SU-DHL-6 (cell line): ENCODE results near the gene SLC35E2B.
A peak's percentile ranks its signal among the peaks of the same experiment; 100 is the strongest.
"Not testable (repeated sequence)": the region's sequence is repeated elsewhere in the genome, so short reads cannot be mapped to it uniquely, and the experiment has no call there.

Experiments used
- H2AFZ ChIP-seq: fragments of 200-600 bp; sonication (generic); 2 replicates; pipeline ENCODE4 v1.6.1; 2014; ENCODE audit warnings: low read depth, mild to moderate bottlenecking, moderate library complexity, mixed read lengths, antibody characterized with exemption, low read length; ENCODE audit not compliant: severe bottlenecking
- H3F3A ChIP-seq: fragments of 200-600 bp; shearing (Covaris generic); 2 replicates; pipeline ENCODE4 v1.6.0; 2016; ENCODE audit warnings: antibody characterized with exemption, mild to moderate bottlenecking; ENCODE audit not compliant: insufficient read depth
- H3K27ac ChIP-seq: fragments of 200-600 bp; sonication (generic); 2 replicates; pipeline ENCODE4 v1.5.1; 2016; ENCODE audit warnings: low read depth, mild to moderate bottlenecking, low read length, moderate library complexity, mixed read lengths
- H3K27me3 ChIP-seq: fragments of 200-600 bp; sonication (generic), shearing (Covaris generic); 2 replicates; pipeline ENCODE4 v1.6.0; 2014; ENCODE audit warnings: mild to moderate bottlenecking, low read length
- H3K36me3 ChIP-seq: fragments of 200-600 bp; sonication (generic); 2 replicates; pipeline ENCODE4 v1.6.1; 2014; ENCODE audit warnings: mild to moderate bottlenecking, low read length, mixed read lengths
- H3K4me2 ChIP-seq: fragments of 300-600, 200-600 bp; shearing (Covaris generic), sonication (generic); 2 replicates; pipeline ENCODE4 v1.6.0; 2014; ENCODE audit warnings: low read length, low read depth, mild to moderate bottlenecking; ENCODE audit not compliant: poor library complexity, severe bottlenecking
- H3K4me3 ChIP-seq: fragments of 200-600 bp; sonication (generic); 2 replicates; pipeline ENCODE4 v1.5.1; 2014; ENCODE audit warnings: antibody characterized with exemption, low read length, mild to moderate bottlenecking, mixed read lengths; ENCODE audit not compliant: insufficient read depth, poor library complexity, severe bottlenecking
- H3K79me2 ChIP-seq: fragments of 200-600 bp; sonication (generic); 2 replicates; pipeline ENCODE4 v1.6.1; 2014; ENCODE audit warnings: mild to moderate bottlenecking, low read length, moderate library complexity; ENCODE audit not compliant: insufficient read depth
- H3K9ac ChIP-seq: fragments of 200-600 bp; sonication (generic); 2 replicates; pipeline ENCODE4 v1.7.0; 2014; ENCODE audit warnings: mild to moderate bottlenecking, low read length
- H3K9me2 ChIP-seq: fragments of 200-600 bp; sonication (generic); replicated peaks from 2 replicates; pipeline ENCODE4 v1.6.1; 2014; ENCODE audit warnings: low read length; ENCODE audit not compliant: insufficient read depth
- H3K9me3 ChIP-seq: fragments of 200-600 bp; sonication (generic); 2 replicates; pipeline ENCODE4 v1.6.1; 2014; ENCODE audit warnings: low read length, mixed read lengths; ENCODE audit not compliant: insufficient read depth
- H4K20me1 ChIP-seq: fragments of 200-600 bp; sonication (generic); 2 replicates; pipeline ENCODE4 v1.6.1; 2014; ENCODE audit warnings: low read depth, mild to moderate bottlenecking, antibody characterized with exemption, low read length, moderate library complexity, mixed read lengths
- CTCF ChIP-seq: fragments of 200-600 bp; sonication (generic); IDR thresholded peaks from one replicate; pipeline ENCODE4 v1.5.1; 2017; ENCODE audit warnings: antibody characterized with exemption, mild to moderate bottlenecking, low read length, moderate library complexity; ENCODE audit not compliant: insufficient read depth, poor library complexity, severe bottlenecking
- EZH2phosphoT487 ChIP-seq: fragments of 200-600 bp; sonication (generic), shearing (Covaris generic); conservative IDR thresholded peaks from 2 replicates; pipeline ENCODE4 v1.6.1; 2018; ENCODE audit warnings: mild to moderate bottlenecking, antibody characterized with exemption, low read length, moderate library complexity, mixed read lengths

Gene SLC35E2B

GRCh38 chr1:1692714-1693647, at the start of gene SLC35E2B:
TSS of gene SLC35E2B (minus strand) at chr1:1692795. CDS start at chr1:1676699, 16,096 bp downstream.
- H3K27ac ChIP-seq: peak within 1 kb of the TSS; percentile 74
- peak within 1 kb of the TSS; percentile 34 for H3K4me3 ChIP-seq
- not testable (repeated sequence) for H3K27me3 ChIP-seq, H3K36me3 ChIP-seq, H2AFZ ChIP-seq, H3K9me2 ChIP-seq, H3K79me2 ChIP-seq, H3F3A ChIP-seq, H3K9me3 ChIP-seq, H4K20me1 ChIP-seq
- H3K4me2 ChIP-seq: peak within 1 kb of the TSS; percentile 7
- H3K9ac ChIP-seq: peak within 1 kb of the TSS; percentile 50

- not testable (repeated sequence) for H3K9me3 ChIP-seq, H3K27me3 ChIP-seq, H3F3A ChIP-seq, H3K4me2 ChIP-seq, H3K79me2 ChIP-seq, H3K4me3 ChIP-seq, H3K9ac ChIP-seq, H4K20me1 ChIP-seq, H3K9me2 ChIP-seq, H3K27ac ChIP-seq, H3K36me3 ChIP-seq, H2AFZ ChIP-seq
Observed at GRCh38 chr1:1741013-1741412, 48.4 kb upstream of the SLC35E2B start.

- not testable (repeated sequence) for H3K9ac ChIP-seq, H4K20me1 ChIP-seq, H3K79me2 ChIP-seq, H2AFZ ChIP-seq, H3K4me2 ChIP-seq, H3K27me3 ChIP-seq, H3K9me2 ChIP-seq, H3K4me3 ChIP-seq, H3K9me3 ChIP-seq, H3K36me3 ChIP-seq, H3K27ac ChIP-seq, H3F3A ChIP-seq
Observed at GRCh38 chr1:1738799-1739337, 46.3 kb upstream of the SLC35E2B start.

- not testable (repeated sequence) for H3K27me3 ChIP-seq, H3K79me2 ChIP-seq, H4K20me1 ChIP-seq, H3K4me2 ChIP-seq, H3K9me2 ChIP-seq, H3F3A ChIP-seq, H3K4me3 ChIP-seq, H3K9ac ChIP-seq, H2AFZ ChIP-seq, H3K9me3 ChIP-seq, H3K36me3 ChIP-seq, H3K27ac ChIP-seq
Observed at GRCh38 chr1:1737675-1738590, 45.3 kb upstream of the SLC35E2B start.

- Histone ChIP-seq H3K9ac (no peak overlapping the region), H2AFZ (no peak overlapping the region), H3K79me2 (no peaks in the 10 kb centered on the region), H4K20me1 (no peaks in the 10 kb centered on the region), H3K27me3 (no peaks in the 10 kb centered on the region), H3K36me3 (no peaks in the 10 kb centered on the region), H3K27ac (no peak overlapping the region), H3K4me2 (no peak overlapping the region), H3K9me3 (no peaks in the 10 kb centered on the region), H3K9me2 (no peaks in the 10 kb centered on the region), H3K4me3 (no peak overlapping the region), H3F3A (no peaks in the 10 kb centered on the region)
- TF ChIP-seq EZH2phosphoT487 (no peak), CTCF (no peak)
Observed at GRCh38 chr1:1732381-1732780, 39.8 kb upstream of the SLC35E2B start.
